Stimulated activated CD4-positive, alpha-beta T cell treated with anti-CD3 and anti-CD28 coated beads, Interleukin-2, amount 100 ng/mL, for 48 hours (primary cell): ENCODE measurements around the gene KISS1R.
"Not testable (repeated sequence)": the region's sequence is repeated elsewhere in the genome, so short reads cannot be mapped to it uniquely, and the experiment has no call there.

Source experiments
- DNase-seq, 2 donors: peaks; one replicate each; pipeline ENCODE4 v3.0.0-alpha.2; 2020

KISS1R gene

GRCh38 chr19:917323-918151 lies at the start of gene KISS1R:
TSS of gene KISS1R (plus strand) at chr19:917333. CDS start at chr19:917503, 170 bp downstream.
- peak in 1 of 2 donors; percentile 41 for DNase-seq

GRCh38 chr19:867855-868457 lies 49.2 kb upstream of the KISS1R start:
- DNase-seq = no peak

GRCh38 chr19:868458-869244 lies 48.5 kb upstream of the KISS1R start:
- DNase-seq = no peak

DNA sequence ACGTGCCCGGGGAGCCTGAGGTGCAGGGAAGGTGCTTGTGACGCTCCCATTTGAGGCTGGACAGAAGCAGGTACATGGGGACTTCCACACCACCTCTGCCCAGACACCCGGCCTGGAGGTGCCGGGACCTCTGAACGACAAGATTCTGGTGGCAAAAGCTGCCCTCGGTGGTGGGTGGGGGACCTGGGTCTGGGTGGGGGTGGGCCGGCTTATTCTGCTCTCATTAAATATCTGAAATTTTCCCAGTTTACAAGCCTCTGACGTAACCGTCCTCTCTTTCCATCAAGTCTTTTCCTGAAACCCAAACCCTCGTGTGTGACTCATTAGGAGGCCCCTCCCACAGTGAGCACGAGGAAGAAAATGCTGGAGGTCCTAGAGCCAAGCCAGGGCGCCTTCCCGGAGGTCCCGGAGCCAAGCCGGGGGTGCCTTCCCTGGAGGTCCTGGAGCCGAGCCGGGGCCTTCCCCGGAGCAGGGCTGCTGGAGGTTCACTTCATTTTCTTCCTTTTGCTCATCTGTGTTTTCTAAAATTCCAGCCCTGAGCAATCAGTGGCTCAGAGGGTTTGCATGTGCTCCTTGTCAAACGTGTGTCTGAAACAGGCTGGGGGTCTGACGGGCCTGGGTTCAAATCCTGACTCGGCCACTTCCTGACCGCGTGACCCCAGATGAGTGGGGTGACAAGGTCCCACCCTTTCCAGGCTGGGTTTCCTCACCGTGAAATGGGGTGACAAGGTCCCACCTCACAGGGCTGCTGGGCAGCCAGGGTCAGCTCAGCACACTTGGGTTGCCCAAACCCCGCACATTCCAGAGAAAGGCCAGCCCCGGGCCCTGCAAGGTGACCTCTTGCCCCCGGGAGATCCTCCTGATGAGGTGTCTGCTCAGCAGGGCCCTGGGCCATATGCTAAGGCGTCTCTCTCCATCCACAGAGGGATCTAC lies 47.6 kb upstream of the KISS1R start:
- DNase-seq = no peak

DNA sequence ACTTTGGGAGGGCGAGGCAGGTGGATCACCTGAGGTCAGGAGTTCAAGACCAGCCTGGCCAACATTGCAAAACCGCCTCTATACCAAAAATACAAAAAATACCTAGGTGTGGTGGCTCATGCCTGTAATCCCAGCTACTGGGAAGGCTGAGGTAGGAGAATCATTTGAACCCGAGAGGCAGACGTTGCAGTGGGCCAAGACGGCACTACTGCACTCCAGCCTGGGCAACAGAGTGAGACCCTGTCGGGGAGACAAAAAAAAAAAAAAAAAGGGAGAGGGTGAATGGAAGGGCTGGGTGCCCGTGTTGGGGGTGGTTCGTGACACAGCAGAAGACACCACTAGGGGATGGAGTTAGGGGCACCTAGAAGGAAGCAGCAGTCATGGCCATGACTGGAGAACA lies 46.8 kb upstream of the KISS1R start:
- no peak for DNase-seq

GRCh38 chr19:870963-871401 lies 46.2 kb upstream of the KISS1R start:
- DNase-seq = no peak

GRCh38 chr19:871446-872265 lies 45.5 kb upstream of the KISS1R start:
- DNase-seq = no peak

GRCh38 chr19:872266-872951 lies 44.7 kb upstream of the KISS1R start:
- peak; percentile 69 to 75 for DNase-seq

GRCh38 chr19:873084-873483 lies 44.0 kb upstream of the KISS1R start:
- peak; percentile 56 to 61 for DNase-seq

GRCh38 chr19:873561-874041 lies 43.5 kb upstream of the KISS1R start:
- DNase-seq = no peak

DNA sequence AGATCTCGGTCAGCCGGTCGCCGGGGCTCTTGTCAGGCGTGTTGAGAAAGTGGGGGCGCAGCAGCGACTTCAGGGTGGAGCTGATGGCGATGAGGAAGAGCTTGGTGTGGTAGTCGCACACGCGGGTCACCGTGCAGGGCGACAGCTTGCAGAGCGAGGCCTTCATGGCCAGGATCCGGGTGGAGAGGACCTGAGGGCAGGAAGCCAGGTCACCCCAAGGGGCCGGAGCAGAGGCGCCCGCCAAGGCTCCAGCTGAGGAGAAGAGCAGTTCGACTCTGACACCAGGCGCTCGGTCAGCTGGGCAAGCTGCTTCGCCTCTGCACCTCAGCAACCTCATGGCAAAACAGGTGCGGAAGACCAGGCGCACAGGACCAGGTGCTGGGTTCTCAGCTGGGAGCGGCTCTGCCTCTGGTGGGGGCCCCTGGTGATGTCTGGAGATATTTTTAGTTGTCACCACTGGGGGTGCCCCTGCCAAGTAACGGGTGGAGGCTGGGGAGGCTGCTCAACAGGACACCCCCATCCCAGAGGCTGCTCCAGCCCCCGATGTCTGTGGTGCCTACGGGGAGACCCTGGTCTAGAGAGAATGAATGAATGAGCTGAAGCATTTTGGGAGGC lies 41.8 kb upstream of the KISS1R start:
- DNase-seq = no peak

DNA sequence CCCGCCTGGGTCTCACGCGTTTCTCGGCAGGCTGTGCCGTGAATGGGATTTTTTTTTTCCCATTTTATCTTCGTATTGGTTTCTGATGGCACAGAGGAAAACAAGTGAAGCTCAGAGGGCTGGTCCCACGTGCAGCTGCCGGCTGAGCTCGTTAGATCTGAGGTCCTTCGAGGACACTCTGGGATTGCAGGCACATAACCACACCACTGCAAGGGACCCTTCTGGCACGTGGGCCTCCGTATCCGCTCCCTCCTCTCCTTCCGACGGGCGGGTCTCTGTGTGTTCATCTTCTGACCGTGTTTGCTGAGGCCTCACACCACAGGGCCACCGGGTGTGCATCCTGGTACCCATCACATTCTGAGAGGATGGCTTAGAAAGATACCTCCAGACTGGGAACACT lies 41.0 kb upstream of the KISS1R start:
- no peak for DNase-seq

- DNase-seq = no peak
These were observed 40.3 kb upstream of the KISS1R start for GRCh38 chr19:876780-877314.

DNA sequence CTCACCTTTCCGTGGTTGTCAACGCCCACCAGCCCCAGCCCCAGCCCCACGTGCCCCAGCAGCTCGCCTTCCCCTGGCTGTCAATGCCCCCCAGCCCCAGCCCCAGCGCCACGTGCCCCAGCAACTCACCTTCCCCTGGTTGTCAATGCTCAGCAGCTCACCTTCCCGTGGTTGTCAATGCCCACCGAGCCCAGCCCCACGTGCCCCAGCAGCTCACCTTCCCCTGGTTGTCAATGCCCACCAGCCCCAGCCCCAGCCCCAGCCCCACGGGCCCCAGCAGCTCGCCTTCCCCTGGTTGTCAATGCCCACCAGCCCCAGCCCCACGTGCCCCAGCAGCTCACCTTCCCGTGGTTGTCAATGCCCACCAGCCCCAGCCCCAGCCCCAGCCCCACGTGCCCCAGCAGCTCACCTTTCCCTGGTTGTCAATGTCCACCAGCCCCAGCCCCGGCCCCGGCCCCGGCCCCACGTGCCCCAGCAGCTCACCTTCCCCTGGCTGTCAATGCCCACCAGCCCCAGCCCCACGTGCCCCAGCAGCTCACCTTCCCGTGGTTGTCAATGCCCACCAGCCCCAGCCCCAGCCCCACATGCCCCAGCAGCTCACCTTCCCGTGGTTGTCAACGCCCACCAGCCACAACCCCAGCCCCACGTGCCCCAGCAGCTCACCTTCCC lies 39.0 kb upstream of the KISS1R start:
- DNase-seq = not testable (repeated sequence)

DNA sequence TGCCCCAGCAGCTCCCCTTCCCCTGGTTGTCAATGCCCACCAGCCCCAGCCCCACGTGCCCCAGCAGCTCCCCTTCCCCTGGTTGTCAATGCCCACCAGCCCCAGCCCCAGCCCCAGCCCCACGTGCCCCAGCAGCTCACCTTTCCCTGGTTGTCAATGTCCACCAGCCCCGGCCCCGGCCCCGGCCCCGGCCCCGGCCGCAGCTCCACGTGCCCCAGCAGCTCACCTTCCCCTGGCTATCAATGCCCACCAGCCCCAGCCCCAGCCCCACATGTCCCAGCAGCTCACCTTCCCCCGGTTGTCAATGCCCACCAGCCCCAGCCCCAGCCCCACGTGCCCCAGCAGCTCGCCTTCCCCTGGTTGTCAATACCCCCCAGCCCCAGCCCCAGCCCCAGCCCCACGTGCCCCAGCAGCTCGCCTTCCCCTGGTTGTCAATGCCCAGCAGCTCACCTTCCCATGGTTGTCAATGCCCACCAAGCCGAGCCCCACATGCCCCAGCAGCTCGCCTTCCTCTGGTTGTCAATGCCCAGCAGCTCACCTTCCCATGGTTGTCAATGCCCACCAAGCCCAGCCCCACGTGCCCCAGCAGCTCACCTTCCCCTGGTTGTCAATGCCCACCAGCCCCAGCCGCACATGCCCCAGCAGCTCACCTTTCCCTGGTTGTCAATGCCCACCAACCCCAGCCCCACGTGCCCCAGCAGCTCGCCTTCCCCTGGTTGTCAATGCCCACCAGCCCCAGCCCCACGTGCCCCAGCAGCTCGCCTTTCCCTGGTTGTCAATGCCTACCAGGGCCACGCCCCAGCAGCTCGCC lies 38.2 kb upstream of the KISS1R start:
- DNase-seq = not testable (repeated sequence)

- DNase-seq = no peak
These were observed 37.3 kb upstream of the KISS1R start for GRCh38 chr19:879711-880438.

- no peak for DNase-seq
These were observed 35.6 kb upstream of the KISS1R start for GRCh38 chr19:881385-882071.
